AG08396 (cell line): ENCODE measurements around the gene CD4.
A peak's percentile ranks its signal among the peaks of the same experiment; 100 is the strongest.
"Not testable (repeated sequence)": the region's sequence is repeated elsewhere in the genome, so short reads cannot be mapped to it uniquely, and the experiment has no call there.

Experiments used
- DNase-seq: peaks from one replicate; pipeline ENCODE4 v3.0.0; 2012; ENCODE audit warnings: low spot score, mixed read lengths

CD4 gene

GRCh38 chr12:6868211-6869048 lies 79.1 kb downstream of the CD4 start:
- DNase-seq, result peak; percentile 50

GRCh38 chr12:6869049-6870021 lies 80.0 kb downstream of the CD4 start:
- peak; percentile 75 for DNase-seq

GRCh38 chr12:6870304-6870703 lies 81.0 kb downstream of the CD4 start:
- not testable (repeated sequence) for DNase-seq
